Left cardiac atrium (tissue), 4 donors: Measurements from ENCODE around the gene KISS1R. TPM values are rescaled to one million over a fixed set of nuclear protein-coding genes. Genes with fewer than 3 reads are reported as not detected.

ENCODE experiments used
- ATAC-seq, 2 donors: fragments of 200-7000 bp; cut with Tn5 transposase; one replicate each; pipeline ENCODE4 v1.9.1; 2020; ENCODE audit warnings: mild to moderate bottlenecking in 2 of 2, moderate library complexity in 2 of 2
- DNase-seq: peaks from one replicate; pipeline ENCODE4 v3.0.0-alpha.2; 2020
- intact Hi-C, 2 donors: fragments of 100-400 bp; cut with DNase I; formaldehyde crosslinking; loops; one replicate each; pipeline versions ENCODE4 v1.14.1 to v1.15.1; 2022 to 2023
- total RNA-seq, 2 donors: library from RNA; stranded (reverse); fragmentation: NEBNext Ultra II Directional; extraction: Animal tissue kit (Norgen Biotek cat#: 25700); gene quantifications; one replicate each; pipeline ENCODE4 v1.2.1, GENCODE V29; 2021
- donor health status: DM: no; HTN: yes; CAD: no.
- donor health status: DM: no; HTN: yes; CAD: no; lungs with severe emphysema.
- donor health status: DM: yes; HTN: yes; CAD: no.
- donor health status: Dilated cardiomyopathy.

Gene KISS1R
- total RNA-seq, 2 donors from 2014 or later = not detected

DNA sequence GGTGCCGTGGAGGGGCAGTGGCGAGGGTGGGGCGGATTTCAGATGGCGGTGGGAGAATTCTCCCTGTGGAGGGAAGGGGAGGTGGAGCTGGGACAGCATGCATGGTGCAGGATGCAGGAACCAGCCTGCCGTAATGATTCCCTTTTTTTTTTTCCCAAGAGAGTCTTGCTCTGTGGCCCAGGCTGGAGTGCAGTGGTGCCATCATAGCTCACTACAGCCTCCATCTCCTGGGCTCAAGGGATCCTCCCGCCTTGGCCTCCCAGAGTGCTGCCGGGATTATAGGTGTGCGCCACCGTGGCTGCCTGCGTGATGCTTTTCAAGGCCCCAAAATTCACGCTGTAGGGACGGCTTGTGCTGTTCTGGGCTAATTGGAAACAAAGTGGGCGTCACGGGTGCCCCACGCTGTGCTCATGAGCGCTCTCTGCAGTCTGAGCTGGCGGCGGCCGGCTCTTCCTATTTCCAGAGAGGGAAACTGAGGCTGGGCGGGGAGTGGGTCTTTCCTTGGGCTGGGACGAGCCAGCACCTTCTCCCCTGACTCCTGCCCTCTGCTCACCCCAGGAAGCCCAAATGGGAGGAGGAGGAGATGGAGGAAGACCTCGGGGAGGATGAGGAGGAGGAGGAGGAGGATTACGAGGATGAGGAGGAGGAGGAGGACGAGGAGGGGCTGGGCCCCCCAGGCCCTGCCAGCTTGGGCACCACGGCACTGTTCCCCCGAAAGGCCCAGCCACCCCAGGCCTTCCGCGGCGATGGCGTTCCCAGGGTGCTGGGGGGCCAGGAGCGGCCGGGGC, 14.9 kb downstream of the KISS1R start:
- intact Hi-C loops = no loop called here

DNA sequence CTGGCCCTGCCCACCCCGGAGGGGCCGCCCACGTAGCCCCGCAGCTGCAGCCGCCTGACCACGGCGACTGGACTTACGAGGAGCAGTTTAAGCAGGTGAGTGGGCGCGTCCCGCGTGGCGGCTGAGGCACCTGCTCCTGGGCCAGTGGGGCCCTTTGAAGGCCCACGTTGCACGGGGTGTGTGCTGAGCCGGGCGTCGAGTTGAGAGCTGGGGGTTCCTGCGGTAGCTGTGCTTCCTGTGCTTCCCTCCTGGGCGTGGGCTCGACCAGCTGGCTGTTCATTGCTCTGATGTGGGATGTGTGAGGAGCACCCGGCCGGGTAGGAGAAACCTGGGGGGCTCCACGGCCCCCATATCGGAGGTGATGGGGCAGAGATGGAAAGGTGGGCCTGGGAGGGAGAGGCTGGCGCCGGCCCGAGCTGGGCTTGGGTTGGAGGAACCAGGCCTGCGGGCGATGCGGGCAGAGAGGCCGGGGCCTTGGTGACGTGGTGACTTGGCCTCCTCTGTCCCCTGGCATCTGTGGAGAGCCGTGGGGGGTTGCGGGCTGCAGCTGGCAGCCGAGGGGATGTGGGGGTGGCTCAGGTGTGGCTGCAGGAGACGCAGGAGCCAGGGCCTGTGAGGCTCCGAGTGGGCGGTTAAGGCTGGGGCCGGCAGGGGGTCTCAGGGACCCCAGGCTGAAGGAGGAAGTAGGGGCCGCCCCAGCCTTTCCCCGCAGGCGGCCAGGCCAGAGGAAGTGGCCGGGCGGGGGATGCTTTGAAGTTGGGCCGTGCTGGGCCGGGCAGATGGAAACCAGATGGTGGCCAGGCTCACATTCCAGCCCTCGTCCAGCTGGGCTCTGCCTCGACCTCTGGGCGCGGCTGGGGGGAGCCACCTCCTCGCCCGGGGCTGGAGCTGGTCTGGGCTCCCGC, 15.8 kb downstream of the KISS1R start:
- DNase-seq (peak; percentile 79), ATAC-seq (peak; percentile 73 to 78)
- intact Hi-C loops = no loop called here

More for the DNA sequence above, 14.9 kb downstream of the KISS1R start:
- no peak for ATAC-seq
- DNase-seq = no peak

DNA sequence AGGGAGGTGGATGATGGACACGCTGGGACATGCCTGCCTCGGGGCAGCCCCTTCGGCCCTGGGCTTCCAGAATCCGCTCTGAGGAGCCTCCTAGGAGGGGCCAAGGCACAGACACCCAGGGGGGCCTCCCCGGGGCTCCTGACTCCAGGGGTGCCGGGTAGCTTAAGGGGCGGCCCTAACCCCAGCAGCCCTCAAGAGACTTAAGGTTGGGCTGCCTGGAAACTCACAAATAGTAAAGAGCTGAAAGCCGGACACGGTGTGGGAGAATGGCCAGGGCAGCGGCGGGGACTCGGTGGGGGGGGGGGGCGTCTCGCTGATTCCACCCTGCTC, 16.4 kb downstream of the KISS1R start:
- no peak for ATAC-seq
- no peak for DNase-seq
- intact Hi-C loops = no loop called here

DNA sequence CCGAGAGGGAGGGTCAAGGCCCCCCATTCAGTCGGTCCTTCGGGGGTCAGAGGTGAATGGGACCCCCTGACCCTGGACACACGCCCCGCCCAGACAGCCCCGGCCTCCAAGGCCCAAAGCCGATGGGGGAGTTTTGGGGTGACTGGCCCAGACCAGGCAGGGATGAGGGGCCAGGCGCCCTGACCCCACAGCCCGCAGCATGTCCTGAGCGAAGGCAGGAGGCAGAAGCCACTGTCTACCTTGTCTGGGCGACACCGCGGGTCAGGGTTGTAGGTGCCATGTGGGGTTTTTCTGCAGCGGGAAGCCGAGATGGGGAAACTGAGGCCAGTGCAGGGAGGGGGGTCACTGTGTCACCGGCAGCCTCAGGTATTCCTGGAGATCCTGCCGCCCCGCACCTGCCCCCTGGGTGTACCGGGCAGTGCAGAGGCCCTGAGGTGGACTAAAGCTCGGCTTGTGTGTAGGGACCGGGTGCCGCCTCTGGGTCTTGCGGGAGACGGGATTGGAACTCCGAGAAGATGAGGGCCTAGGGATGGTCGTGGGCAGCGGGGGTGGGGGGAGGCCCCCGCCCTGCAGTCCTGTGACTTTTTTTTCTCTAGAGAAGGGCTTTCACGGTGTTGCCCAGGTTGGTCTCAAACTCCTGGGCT, 17.2 kb downstream of the KISS1R start:
- intact Hi-C loops = no loop called here
- DNase-seq (no peak), ATAC-seq (no peak)

DNA sequence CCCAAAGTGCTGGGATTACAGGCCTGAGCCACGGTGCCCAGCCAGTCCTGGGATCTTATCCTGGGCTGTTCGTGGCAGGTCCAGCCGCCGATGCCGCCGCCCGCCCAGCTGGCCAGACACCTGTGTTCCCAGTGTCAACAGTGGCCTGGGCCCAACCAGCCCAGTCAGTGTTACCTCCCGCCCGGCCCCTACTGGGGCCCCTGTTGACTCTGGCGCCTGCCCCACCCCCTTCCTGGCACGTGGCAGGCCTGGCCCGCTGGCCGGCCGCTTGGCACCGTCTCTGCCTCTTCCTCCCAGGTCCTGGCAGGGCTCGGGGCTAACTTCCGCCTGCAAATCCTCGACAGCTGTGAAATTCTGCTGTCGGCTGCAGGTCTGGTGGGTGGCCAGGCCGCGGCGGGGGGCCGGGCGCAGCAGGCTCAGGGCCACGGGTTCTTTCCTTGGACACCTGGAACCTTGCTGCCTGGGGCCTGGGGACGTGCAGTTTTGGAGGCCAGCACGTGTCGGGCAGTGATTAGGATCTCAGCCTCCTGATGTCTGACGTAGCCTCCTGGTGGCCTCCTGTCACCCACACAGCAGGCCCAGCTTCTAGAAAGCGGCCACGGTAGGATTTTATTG, 17.8 kb downstream of the KISS1R start:
- ATAC-seq (peak; percentile 92 to 94), DNase-seq (peak; percentile 90)
- intact Hi-C loops = no loop called here

DNA sequence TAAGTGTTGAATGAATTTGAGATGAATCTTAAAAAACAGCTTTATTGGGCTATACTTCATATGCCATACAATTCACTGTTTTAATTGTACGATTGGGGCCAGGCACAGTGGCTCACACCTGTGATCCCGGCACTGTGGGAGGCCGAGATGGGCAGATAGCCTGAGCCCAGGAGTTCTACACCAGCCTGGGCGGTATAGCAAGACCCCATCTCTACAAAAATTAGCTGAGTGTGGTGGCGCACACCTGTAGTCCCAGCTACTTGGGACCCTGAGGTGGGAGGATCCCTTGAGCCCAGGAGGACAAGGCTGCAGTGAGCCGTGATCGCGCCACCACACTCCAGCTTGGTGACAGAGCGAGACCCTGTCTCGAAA, 19.0 kb downstream of the KISS1R start:
- ATAC-seq (no peak), DNase-seq (no peak)
- intact Hi-C loops = no loop called here

DNA sequence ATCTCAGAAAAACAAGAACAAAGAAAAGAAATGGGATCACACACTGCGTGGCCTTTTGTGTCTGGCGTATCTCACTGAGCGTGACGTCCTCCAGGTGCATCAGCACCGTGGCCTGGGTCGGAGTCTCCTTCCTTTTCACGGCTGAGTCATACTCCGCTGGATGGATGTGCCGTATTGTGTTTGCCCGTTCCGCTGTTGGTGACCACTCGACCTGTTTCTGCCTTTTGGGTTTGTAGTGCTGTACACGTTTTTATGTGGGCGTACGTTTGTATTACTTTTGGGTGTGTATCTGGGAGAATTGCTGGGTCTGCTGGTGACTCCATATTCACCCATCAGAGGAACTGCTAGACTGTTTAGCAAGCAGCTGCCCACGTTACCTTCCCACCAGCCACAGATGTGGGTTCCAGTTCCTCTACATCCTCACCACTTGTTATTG, 20.1 kb downstream of the KISS1R start:
- DNase-seq (no peak), ATAC-seq (no peak)
- intact Hi-C loops = no loop called here

DNA sequence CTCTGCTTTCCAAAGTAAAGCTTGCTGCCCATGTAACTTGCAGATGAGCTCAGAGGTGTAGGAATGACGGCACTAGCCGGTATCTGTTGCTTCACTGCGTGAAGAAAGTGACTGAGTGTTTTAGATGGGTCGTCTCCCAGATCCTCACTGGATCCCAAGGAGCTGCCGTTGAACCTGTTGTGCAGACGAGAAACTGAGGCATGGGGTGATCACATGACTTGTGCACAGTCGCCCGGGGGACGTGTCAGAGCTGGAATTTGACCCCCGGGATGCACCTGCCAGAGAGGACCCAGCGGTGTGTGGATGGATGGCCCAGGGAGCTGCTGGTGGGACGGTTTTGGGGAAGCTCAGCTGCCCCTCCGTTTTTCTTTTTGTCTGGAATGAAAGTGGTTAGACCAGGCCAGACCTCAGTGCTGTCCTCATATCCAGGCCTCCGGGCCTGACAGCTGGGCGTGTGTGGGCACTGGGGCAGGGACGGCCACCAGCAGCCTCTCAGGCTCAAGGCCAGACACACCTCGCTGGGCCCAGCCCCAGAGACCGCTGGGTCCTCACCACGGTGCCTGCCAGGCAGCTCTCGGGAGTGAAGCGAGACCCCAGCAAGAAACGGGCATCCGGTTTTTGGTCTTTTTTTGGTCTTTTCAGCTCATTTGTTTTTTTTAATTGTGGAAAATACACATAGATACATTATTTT, 21.2 kb downstream of the KISS1R start:
- intact Hi-C loops = no loop called here
- DNase-seq (no peak), ATAC-seq (no peak)

DNA sequence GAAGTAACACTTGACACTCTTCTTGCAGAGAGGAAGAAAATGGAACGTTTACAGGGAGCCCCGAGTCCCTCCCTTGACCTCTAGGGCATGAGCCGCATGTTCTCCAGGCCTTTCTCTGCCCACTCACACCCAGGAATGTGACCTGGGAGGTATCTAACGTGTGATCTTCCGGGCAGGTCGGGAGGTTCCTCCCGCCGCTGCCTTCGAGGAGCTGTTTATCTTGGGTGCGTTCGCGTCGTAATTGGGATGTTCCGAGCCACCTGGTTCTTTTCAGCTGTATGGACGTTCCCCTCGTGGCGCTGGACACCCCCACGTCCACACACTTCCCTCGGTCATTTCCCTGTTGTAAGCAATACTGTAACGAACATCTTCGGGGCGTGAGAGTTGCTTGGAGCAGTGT, 22.3 kb downstream of the KISS1R start:
- ATAC-seq = no peak
- intact Hi-C loops = no loop called here
- no peak for DNase-seq

DNA sequence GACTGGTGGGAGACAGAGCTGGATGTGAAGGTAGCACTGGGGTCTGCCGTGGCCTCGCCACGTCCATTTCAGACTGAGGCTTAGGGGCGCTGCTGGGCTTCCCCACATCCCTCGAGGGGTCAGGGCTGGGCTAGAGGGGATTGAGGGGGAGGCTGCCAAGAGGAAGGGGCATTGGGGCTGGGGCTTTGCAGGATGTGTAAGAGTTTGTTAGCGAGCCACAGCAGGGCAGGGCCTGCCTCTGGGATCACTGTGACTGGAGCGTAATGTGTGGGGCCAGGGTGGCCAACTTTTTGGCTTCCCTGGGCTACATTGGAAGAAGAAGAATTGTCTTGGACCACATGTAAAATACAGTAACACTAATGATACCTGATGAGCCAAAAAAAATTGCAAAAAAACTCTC, 22.8 kb downstream of the KISS1R start:
- ATAC-seq (no peak), DNase-seq (no peak)
- intact Hi-C loops = no loop called here

DNA sequence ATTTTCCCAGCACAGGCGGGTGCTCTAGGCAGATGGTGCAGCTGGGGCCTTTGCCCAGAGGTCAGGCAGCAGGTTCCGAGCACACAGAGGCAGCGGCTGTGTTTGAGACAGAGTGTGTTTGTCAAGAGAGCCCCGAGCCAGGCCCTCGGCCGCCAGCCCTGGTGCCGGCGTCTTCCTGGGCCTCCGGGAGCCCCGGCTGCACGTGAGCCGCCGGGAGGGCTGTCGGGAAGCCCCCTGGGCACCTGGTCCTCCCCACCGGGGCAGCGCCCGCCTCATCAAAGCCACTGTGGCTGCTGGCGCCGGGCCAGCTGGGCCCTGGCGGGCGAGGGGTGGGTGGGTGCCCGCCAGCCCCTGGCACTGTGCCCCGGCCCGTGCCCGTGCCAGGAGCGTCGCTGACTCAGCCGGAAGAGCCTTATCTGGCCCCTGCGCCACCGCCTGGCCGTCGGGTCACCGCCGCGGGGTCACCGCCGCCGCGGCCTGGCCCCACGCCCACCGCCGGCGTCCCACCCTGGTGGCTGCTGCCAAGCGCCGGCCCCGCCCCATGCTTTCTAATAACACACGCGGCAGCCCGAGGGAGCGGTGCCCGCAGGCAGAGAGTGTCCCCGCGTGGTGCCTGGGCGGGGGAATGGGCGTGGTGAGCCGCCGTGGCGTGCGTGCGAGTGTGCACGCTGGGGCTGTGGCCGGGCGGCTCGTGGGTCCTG, 23.6 kb downstream of the KISS1R start:
- peak; percentile 76 to 86 for ATAC-seq
- intact Hi-C loops = no loop called here
- peak; percentile 73 for DNase-seq

DNA sequence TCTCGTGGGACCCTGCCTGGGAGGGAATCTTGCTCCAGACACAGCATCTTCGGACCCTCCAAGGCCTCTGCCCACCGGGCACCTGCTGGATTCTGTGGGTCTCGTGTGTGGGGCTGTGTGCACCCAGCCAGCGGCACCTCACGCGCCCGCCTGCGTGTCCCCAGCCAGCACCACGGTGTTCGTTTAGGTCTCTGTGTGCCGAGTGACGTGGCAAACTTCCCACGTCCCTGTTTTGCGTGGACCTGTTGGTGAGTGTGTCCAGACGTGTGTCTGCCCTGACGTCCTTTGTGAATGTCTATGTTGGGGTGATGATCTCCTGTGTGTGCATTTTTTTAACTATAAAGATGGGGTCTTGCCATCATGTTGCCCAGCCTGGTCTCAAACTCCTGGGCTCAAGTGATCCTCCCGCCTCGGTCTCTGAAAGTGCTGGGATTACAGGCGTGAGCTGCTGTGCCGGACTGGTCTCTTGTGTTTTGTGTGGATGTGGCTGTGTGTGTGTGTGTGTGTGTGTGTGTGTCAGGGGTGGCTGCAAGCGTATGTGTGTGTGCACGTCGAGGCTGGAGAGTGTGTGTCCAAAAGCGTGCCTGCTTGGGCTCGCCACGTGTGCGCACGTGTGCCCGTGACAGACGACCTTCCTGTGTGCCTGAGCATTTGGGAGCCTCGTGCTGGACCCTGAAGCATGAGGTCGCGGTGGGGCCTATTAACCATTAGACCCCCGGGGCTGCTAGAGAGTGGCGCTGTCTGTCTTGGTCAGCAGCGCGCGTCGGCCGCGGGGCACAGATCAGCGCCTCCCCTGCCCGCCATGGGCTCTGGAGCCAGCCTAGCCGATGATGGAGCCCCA, 24.4 kb downstream of the KISS1R start:
- ATAC-seq = no peak
- intact Hi-C loops = no loop called here
- no peak for DNase-seq

DNA sequence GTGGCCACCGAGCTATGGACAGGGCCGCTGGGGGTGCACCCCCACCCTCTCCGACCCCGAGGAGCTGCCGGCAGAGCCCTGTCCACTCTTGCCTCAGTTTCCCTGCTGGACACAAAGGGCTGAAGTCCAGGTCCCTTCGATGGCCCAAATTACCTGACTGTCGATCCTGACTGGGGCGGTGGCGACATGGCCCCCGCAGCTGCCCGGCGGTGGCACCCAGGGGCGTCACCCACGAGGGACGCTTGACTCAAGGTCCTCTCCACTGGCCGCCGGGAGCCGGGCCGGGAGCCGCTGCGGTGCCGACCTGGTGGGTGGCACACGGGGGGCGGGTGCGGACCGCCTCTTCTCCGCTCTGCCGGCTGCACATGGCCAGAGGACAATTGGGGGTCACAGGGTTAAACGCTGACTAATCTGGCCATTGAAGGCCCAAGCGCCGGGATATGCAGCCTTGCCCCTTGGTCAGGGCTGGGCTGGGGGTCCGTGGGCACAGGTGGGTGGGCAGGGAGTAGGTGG, 25.1 kb downstream of the KISS1R start:
- intact Hi-C loops = no loop called here
- DNase-seq (no peak), ATAC-seq (no peak)

DNA sequence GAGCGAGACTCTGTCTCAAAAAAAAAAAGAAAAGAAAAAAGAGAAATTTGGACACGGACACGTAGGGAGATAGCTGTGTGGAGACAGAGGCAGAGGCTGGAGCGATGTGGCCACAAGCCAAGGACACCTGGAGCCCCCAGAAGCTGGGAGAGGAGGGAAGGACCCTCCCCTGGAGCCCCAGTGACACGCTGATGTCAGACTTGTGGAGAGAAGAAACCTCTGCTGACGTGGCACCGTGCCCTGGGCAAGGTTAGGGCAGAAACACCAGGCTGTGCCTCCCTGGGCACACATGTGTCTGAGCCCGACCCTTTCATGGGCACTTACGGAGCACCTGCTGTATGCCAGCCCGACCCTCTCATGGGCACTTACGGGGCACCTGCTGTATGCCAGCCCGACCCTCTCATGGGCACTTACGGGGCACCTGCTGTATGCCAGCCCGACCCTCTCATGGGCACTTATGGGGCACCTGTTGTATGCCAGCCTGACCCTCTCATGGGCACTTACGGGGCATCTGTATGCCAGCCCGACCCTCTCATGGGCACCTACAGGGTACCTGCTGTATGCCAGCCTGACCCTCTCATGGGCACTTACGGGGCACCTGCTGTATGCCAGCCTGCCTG, 26.5 kb downstream of the KISS1R start:
- DNase-seq (no peak), ATAC-seq (no peak)
- intact Hi-C loops = no loop called here

DNA sequence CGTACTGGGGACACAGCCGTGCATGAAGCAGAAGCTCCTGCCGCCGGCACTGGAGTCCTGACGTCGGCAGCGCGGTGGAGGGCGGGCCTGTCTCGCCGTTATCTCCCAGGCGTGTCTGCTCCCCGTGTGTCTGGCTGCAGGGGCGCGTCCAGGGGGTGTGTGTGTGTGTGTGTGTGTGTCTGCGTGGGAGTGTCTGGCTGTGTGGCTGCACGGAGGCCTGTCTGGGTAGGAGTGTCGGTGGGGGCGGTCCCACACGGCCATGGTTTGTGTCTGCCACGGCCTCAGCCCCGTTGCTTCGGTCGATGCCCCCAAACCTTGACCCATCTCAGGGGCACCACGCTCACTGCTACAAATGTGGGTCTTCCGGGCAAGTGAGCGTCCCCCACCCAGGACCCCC, 27.0 kb downstream of the KISS1R start:
- DNase-seq (peak; percentile 67), ATAC-seq (peak in 1 of 2 donors; percentile 50)
- intact Hi-C loops = no loop called here

DNA sequence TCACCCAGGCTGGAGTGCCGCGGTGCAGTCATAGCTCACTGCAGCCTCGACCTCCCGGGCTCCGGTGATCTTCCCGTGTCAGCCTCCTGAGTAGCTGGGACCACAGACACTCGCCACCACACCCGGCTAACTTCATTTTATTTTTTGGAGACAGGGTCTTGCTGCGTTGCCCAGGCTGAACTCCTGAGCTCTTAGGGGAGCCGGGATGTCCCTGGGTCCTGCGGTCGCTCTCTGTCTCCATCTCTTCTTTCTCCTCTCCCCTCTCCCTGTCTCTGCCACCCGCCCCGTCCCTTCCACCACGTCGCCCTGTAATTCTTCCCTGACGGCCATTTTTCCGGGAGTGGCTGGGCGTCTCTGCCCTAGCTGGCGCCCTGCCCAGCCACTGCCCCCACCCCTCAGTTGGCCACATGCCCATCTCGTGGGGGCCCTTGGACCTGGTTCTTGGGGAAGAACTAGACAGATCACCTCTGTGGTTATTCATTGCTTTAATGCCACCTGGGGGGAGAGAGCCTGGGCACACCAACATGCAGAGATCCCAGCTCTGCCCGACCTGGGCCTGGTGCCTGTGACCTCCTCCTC, 27.6 kb downstream of the KISS1R start:
- intact Hi-C loops = no loop called here
- no peak for ATAC-seq
- DNase-seq = no peak
